Prostate gland (tissue), 2 donors: Measurements from ENCODE around the gene GNAT3. TPM values are rescaled to one million over a fixed set of nuclear protein-coding genes. Genes with fewer than 3 reads are reported as not detected.

ENCODE experiments used
- DNase-seq: peaks from one replicate; pipeline ENCODE4 v3.0.0-alpha.2; 2019; ENCODE audit warnings: low spot score
- H3K27ac ChIP-seq, 2 donors: fragments of 200-600 bp; sonication (generic); 2 replicates each; pipeline ENCODE4 v1.5.1; 2017 to 2019
- H3K27me3 ChIP-seq: fragments of 200-600 bp; sonication (generic); replicated peaks from 2 replicates; pipeline ENCODE4 v1.5.1; 2019; ENCODE audit not compliant: insufficient read depth
- H3K36me3 ChIP-seq, 2 donors: fragments of 200-600 bp; sonication (generic); 1 replicate in 1 of 2; 2 replicates in 1 of 2; pipeline versions ENCODE4 v1.5.1 to v1.8.1; 2017 to 2019
- H3K4me1 ChIP-seq: fragments of 200-600 bp; sonication (generic); replicated peaks from 2 replicates; pipeline ENCODE4 v1.5.1; 2019
- H3K4me3 ChIP-seq, 2 donors: fragments of 200-600 bp; sonication (generic); 2 replicates each; pipeline ENCODE4 v1.5.1; 2017 to 2019
- H3K9me3 ChIP-seq: fragments of 200-600 bp; sonication (generic); 2 replicates; pipeline ENCODE4 v1.5.1; 2017
- CTCF ChIP-seq, 4 experiments: fragments of 200-600 bp in 2 of 4; fragments of 450-650 bp in 2 of 4; sonication (generic) in 2 of 4; IDR thresholded peaks; 1 replicate in 3 of 4; 2 replicates in 1 of 4; pipeline ENCODE4 v1.5.1; 2016 to 2019; ENCODE audit warnings: antibody characterized with exemption in 4 of 4, mild to moderate bottlenecking in 2 of 4, moderate library complexity in 2 of 4
- POLR2A ChIP-seq: fragments of 450-650 bp; IDR thresholded peaks from one replicate; pipeline ENCODE4 v1.6.1; 2016; ENCODE audit warnings: antibody characterized with exemption, mild to moderate bottlenecking
- POLR2AphosphoS5 ChIP-seq: sonication (generic); formaldehyde crosslinking; IDR thresholded peaks from one replicate; pipeline ENCODE4 v1.6.1; 2017; ENCODE audit warnings: antibody characterized with exemption
- WGBS: methylation state at CpG from one replicate; pipeline ENCODE4 v1.1.5; 2018; 5-methylcytosine and 5-hydroxymethylcytosine counted together
- intact Hi-C: fragments of 100-400 bp; cut with DNase I; formaldehyde crosslinking; loops from one replicate; pipeline ENCODE4 v1.14.2; 2022
- total RNA-seq, 2 donors: library from RNA; depleted of rRNA; stranded (reverse); fragments of >200 nt; gene quantifications; one replicate each; pipeline ENCODE4 v1.1.0, GENCODE V29; 2016

Gene GNAT3
- total RNA-seq, 2 donors from 2014 or later: not detected

DNA sequence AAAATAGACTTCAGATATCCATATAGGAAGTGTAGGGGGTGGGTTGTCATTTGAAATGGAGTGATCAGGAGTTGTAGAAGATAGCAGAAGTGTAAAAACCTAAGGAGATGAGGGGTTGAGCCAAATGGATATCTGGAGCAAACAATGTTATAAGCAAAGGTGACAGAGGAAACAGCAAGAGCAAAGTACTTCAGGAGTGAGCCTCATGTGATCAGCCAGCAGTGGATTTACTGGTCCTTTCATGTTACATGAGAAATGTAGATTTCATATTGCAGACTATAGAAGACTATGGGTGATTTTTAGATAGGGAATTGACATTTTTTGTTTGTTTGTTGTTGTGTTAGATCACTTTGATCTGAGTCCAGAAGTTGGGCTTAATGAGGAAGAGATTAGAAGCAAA, 47.7 kb downstream of the GNAT3 start:
- Histone ChIP-seq H3K9me3 (no peaks in the 10 kb centered on the region), H3K27me3 (no peaks in the 10 kb centered on the region), H3K36me3 (no peaks in the 10 kb centered on the region), H3K27ac (no peak overlapping the region), H3K4me1 (no peaks in the 10 kb centered on the region), H3K4me3 (no peak overlapping the region)
- TF ChIP-seq POLR2AphosphoS5: no peak
- TF ChIP-seq POLR2A: no peak
- TF ChIP-seq CTCF (IDR thresholded peaks at IDR 0.05): no peak
- intact Hi-C loops: no loop called here
- no peak for DNase-seq

DNA sequence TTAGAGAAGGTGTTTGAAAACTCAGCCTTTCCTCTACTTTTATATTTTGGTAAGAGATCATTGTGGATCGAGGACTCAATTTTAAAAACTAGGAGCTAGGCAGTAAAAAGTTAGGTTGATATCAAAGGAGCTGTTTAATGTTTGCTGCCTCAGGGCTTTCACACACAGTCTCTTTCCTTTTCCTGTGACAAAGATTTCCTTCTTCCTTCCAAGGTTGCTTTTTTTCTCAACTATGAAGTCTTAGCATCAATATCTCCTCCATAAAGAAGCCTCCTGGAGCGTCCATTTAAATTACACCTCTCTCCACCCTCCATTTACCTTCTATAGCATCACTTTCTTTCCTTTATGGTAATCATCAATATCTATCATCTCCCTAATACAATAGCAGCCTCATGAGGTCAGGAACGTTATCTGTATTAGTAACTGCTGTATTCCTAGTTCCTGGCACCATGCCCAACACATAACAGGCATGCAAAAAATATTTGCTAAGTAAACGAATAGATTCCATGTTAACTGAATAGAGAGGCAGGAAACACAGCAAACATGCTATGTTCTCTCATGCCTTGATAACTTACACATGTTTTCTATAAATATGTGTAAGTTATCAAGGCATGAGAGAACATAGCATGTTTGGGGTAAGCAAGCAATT, 48.5 kb downstream of the GNAT3 start:
- whole genome bisulfite sequencing: 51% methylated on average over 4 of the region's 4 CpGs
- Histone ChIP-seq H3K27ac (no peak overlapping the region), H3K4me1 (no peaks in the 10 kb centered on the region), H3K36me3 (no peaks in the 10 kb centered on the region), H3K9me3 (no peaks in the 10 kb centered on the region), H3K27me3 (no peaks in the 10 kb centered on the region), H3K4me3 (no peak overlapping the region)
- no peak for DNase-seq
- no peak for TF ChIP-seq CTCF (IDR thresholded peaks at IDR 0.05)
- no peak for TF ChIP-seq POLR2AphosphoS5
- TF ChIP-seq POLR2A: no peak
- intact Hi-C loops: no loop called here

DNA sequence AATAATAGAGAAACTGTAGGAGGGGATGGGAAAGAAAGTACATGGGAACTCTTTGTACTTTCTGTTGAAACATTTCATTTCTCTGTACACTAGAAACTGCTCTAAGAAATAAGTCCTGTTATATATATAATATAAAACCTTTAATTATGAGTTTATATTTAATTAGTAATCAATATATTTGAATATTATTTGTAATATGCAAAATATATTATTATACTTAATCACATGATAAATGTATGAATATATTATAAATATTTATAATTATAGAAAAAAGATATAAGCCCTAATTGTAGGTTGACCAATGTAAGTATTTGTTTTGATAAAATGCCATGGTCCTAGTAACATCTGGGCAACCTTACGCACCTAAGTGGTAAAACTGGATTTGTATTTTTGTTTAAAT, 51.0 kb downstream of the GNAT3 start:
- Histone ChIP-seq H3K27ac (no peak overlapping the region), H3K36me3 (no peaks in the 10 kb centered on the region), H3K4me1 (no peaks in the 10 kb centered on the region), H3K9me3 (no peaks in the 10 kb centered on the region), H3K27me3 (no peaks in the 10 kb centered on the region), H3K4me3 (no peak overlapping the region)
- no peak for DNase-seq
- 84% methylated on average over 1 of the region's 1 CpG for WGBS
- intact Hi-C loops: no loop called here
- TF ChIP-seq CTCF (IDR thresholded peaks at IDR 0.05) (no peak), POLR2AphosphoS5 (no peak), POLR2A (no peak)

- Histone ChIP-seq H3K4me3 (no peak overlapping the region), H3K27ac (no peak overlapping the region), H3K36me3 (no peaks in the 10 kb centered on the region), H3K4me1 (no peaks in the 10 kb centered on the region), H3K9me3 (no peaks in the 10 kb centered on the region), H3K27me3 (no peaks in the 10 kb centered on the region)
- 83% methylated on average over 4 of the region's 4 CpGs for WGBS
- no peak for TF ChIP-seq POLR2AphosphoS5
- TF ChIP-seq CTCF (IDR thresholded peaks at IDR 0.05): no peak
- TF ChIP-seq POLR2A: no peak
- DNase-seq: no peak
- intact Hi-C loops: no loop called here
Measured at GRCh38 chr7:80459776-80460510, 51.9 kb downstream of the GNAT3 start.
